ENCODE results near the gene COL23A1.

Gene COL23A1

DNA sequence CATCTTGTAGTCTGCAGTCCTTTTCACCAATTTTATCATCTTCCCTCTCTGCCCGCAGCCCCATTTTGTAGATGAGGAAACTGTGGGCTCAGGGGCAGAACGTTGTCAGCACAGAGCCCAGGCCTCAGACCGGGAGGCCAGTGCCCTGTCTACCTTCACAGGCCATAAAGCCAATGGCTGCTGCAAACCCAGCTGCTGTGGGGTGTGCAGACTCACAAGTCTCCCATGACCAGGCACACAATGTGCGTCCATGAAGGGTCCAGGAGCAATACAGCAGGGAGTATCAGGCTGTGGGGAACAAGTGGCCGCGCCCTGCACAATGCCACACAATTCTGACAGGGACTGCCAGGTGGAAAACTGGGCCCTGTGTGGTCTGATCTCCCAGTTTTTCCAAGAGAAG, 71.0 kb downstream of the COL23A1 start:
- H3K9me3 ChIP-seq, result no peaks in the 10 kb centered on the region
- H3K27me3 ChIP-seq, result peaks cover 0 to 3% of the 10 kb centered on the region in 2 donors
- TF ChIP-seq, protein P1, sequence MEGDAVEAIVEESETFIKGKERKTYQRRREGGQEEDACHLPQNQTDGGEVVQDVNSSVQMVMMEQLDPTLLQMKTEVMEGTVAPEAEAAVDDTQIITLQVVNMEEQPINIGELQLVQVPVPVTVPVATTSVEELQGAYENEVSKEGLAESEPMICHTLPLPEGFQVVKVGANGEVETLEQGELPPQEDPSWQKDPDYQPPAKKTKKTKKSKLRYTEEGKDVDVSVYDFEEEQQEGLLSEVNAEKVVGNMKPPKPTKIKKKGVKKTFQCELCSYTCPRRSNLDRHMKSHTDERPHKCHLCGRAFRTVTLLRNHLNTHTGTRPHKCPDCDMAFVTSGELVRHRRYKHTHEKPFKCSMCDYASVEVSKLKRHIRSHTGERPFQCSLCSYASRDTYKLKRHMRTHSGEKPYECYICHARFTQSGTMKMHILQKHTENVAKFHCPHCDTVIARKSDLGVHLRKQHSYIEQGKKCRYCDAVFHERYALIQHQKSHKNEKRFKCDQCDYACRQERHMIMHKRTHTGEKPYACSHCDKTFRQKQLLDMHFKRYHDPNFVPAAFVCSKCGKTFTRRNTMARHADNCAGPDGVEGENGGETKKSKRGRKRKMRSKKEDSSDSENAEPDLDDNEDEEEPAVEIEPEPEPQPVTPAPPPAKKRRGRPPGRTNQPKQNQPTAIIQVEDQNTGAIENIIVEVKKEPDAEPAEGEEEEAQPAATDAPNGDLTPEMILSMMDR (IDR thresholded peaks at IDR 0.05), result no peak
- DNase-seq, result peak in 1 of 2 donors; percentile 38
- no peak overlapping the region for H3K4me3 ChIP-seq
- intact Hi-C loops (cut with DNase I; ENCODE audit: low total_unique reads), result no loop called here
- no peaks in the 10 kb centered on the region for H3K36me3 ChIP-seq
- H3K4me1 ChIP-seq, result no peaks in the 10 kb centered on the region
- no peak overlapping the region for H3K27ac ChIP-seq

DNA sequence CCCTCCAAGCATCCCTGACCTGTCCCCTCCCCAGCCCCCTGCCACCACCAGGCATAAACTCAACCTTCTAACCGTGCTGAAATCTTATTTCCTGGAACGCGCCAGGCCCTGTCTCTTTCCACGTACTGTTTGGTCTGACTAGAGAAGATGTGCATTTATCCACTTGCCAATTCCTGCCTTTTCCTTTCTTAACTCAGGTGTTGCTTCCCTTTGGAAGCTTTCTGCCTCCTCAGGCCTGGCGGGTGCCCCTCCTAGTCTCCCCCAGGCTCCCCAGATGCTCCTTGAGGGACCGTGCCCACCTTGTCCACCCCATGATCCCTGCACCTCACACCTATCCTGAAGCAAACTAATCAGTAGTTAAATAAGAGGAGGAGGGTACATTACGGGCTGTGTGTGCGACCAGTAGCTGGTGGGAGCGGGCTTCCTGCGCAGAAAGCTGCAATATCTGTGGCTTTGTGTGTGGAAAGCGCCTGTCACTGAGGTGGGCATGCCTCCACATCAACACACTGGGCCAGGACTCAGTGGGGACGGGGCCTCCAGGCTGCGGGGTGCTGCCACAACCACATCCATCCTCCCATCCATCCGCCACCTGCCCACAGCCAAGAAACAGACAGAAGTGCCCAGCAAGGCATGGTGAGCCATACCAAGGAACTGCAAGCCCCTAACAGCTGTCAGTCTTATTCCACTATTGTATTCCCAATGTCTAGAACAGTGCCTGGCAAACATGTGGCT, 73.5 kb downstream of the COL23A1 start:
- no peak overlapping the region for H3K4me3 ChIP-seq
- TF ChIP-seq, protein P1 (IDR thresholded peaks at IDR 0.05), result no peak
- peak in 1 of 2 donors; percentile 60 for DNase-seq
- peaks cover 0 to 8% (median 5%) of the 10 kb centered on the region in 3 donors for H3K9me3 ChIP-seq
- intact Hi-C loops (cut with DNase I; ENCODE audit: low total_unique reads), result no loop called here
- H3K27ac ChIP-seq, result no peak overlapping the region
- H3K4me1 ChIP-seq, result no peaks in the 10 kb centered on the region
- no peaks in the 10 kb centered on the region for H3K36me3 ChIP-seq
- H3K27me3 ChIP-seq, result peaks cover 0 to 10% of the 10 kb centered on the region in 2 donors

- H3K36me3 ChIP-seq, result no peaks in the 10 kb centered on the region
- intact Hi-C loops (cut with DNase I; ENCODE audit: low total_unique reads), result no loop called here
- no peaks in the 10 kb centered on the region for H3K4me1 ChIP-seq
- TF ChIP-seq, protein P1 (IDR thresholded peaks at IDR 0.05), result no peak
- H3K4me3 ChIP-seq, result no peak overlapping the region
- H3K27ac ChIP-seq, result no peak overlapping the region
- DNase-seq, result peak in 1 of 2 donors; percentile 42
- peaks cover 0 to 8% (median 5%) of the 10 kb centered on the region in 3 donors for H3K9me3 ChIP-seq
- H3K27me3 ChIP-seq, result peaks cover 0 to 10% of the 10 kb centered on the region in 2 donors
These were observed 74.3 kb downstream of the COL23A1 start for GRCh38 chr5:178515776-178516503.

- Histone ChIP-seq H3K4me3 (no peak overlapping the region), H3K27ac (no peak overlapping the region), H3K9me3 (peaks cover 0 to 8% (median 5%) of the 10 kb centered on the region in 3 donors), H3K4me1 (no peaks in the 10 kb centered on the region), H3K36me3 (no peaks in the 10 kb centered on the region), H3K27me3 (peaks cover 0 to 10% of the 10 kb centered on the region in 2 donors)
- intact Hi-C loops (cut with DNase I; ENCODE audit: low total_unique reads), result no loop called here
- peak in 1 of 2 donors; percentile 42 for DNase-seq
- TF ChIP-seq, protein P1 (IDR thresholded peaks at IDR 0.05), result no peak
These were observed 75.3 kb downstream of the COL23A1 start for GRCh38 chr5:178514851-178515418.

DNA sequence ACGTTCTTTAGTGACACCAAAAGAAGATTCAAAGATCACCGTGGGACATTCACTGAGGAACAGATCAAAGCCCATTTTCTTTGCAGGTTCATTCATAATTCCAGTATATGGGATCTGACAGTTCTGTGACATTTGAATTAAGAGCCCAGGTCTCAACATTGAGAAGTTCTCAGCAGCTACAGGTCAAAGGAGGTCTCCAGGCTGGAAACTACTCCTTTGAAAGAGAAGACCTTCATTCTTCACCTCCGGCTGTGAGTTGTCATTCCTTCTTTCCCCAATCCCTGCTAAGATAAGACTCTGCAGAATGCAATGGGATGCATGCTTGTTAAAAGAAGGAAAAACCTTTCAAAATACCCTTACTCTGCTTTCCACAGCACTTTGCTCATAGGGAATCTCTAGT, 79.0 kb downstream of the COL23A1 start:
- peaks cover 0 to 8% (median 5%) of the 10 kb centered on the region in 3 donors for H3K9me3 ChIP-seq
- peaks cover 0 to 10% of the 10 kb centered on the region in 2 donors for H3K27me3 ChIP-seq
- no peaks in the 10 kb centered on the region for H3K36me3 ChIP-seq
- TF ChIP-seq, protein P1 (IDR thresholded peaks at IDR 0.05), result no peak
- peaks cover 0 to 6% (median 0%) of the 10 kb centered on the region in 4 donors for H3K4me1 ChIP-seq
- no peak overlapping the region for H3K27ac ChIP-seq
- H3K4me3 ChIP-seq, result no peak overlapping the region
- DNase-seq, result no peak
- intact Hi-C loops (cut with DNase I; ENCODE audit: low total_unique reads), result no loop called here

Data from tibial artery (tissue), 4 donors.